SK-N-SH (cell line): ENCODE results near the gene OSGIN1. TPM values are rescaled to one million over a fixed set of nuclear protein-coding genes. Genes with fewer than 3 reads are reported as not detected.

Experiments
- CTCF ChIA-PET: fragments of 300-600, 350-600 bp; formaldehyde crosslinking; extraction: SDS; loops from one replicate; lab custom pipeline; 2021; lab: Yijun Ruan, JAX
- POLR2A ChIA-PET: fragments of 350-600 bp; sonication (Branson Sonifier 250); formaldehyde crosslinking; extraction: SDS; loops from one replicate; lab custom pipeline; 2020; ENCODE audit warnings: antibody characterized with exemption, inconsistent platforms; lab: Yijun Ruan, JAX
- DNase-seq: peaks from one replicate; pipeline ENCODE4 v3.0.0; 2012
- H2AFZ ChIP-seq: fragments of 200-600 bp; sonication (generic); 2 replicates; pipeline ENCODE4 v1.8.1; 2016; ENCODE audit warnings: antibody characterized with exemption, mild to moderate bottlenecking, low read depth
- H3F3A ChIP-seq: fragments of 200-600 bp; sonication (generic); replicated peaks from 2 replicates; pipeline ENCODE3; 2016; ENCODE audit warnings: antibody characterized with exemption, mild to moderate bottlenecking; ENCODE audit not compliant: insufficient read depth
- H3K27ac ChIP-seq, 2 experiments: fragments of 200-500 bp in 1 of 2; fragments of 200-600 bp in 1 of 2; sonication (Bioruptor generic) in 1 of 2; sonication (generic), shearing (Covaris generic) in 1 of 2; 2 replicates each; pipeline versions ENCODE4 v1.5.1 to v1.6.1; 2014 to 2016; ENCODE audit warnings: low read depth in 2 of 2, inconsistent platforms in 1 of 2, low read length in 1 of 2, mild to moderate bottlenecking in 1 of 2, mixed read lengths in 1 of 2
- H3K27me3 ChIP-seq: fragments of 200-600 bp; sonication (generic), shearing (Covaris generic); 2 replicates; pipeline ENCODE4 v1.6.1; 2016; ENCODE audit warnings: mixed run types; ENCODE audit not compliant: insufficient read depth
- H3K36me3 ChIP-seq, 2 experiments: fragments of 200-500 bp in 1 of 2; fragments of 200-600 bp in 1 of 2; sonication (Bioruptor generic) in 1 of 2; sonication (generic) in 1 of 2; replicated peaks in 1 of 2; 2 replicates each; pipeline versions ENCODE3 to v1.5.1; 2014 to 2016; ENCODE audit warnings: low read length in 1 of 2, mild to moderate bottlenecking in 1 of 2; ENCODE audit not compliant: insufficient read depth in 2 of 2, control insufficient read depth in 1 of 2
- H3K4me1 ChIP-seq, 2 experiments: fragments of 200-500 bp in 1 of 2; fragments of 200-600 bp in 1 of 2; sonication (Bioruptor generic) in 1 of 2; sonication (generic), shearing (Covaris generic) in 1 of 2; 2 replicates each; pipeline versions ENCODE4 v1.5.1 to v1.6.1; 2014 to 2016; ENCODE audit warnings: low read depth in 1 of 2, low read length in 1 of 2, mixed run types in 1 of 2; ENCODE audit not compliant: insufficient read depth in 2 of 2, control insufficient read depth in 1 of 2
- H3K4me2 ChIP-seq: fragments of 200-600 bp; sonication (generic), shearing (Covaris generic); 2 replicates; pipeline ENCODE4 v1.6.1; 2017; ENCODE audit warnings: mixed run types
- H3K4me3 ChIP-seq, 2 experiments: fragments of 200-500 bp in 1 of 2; fragments of 200-600 bp in 1 of 2; sonication (Bioruptor generic) in 1 of 2; sonication (generic), shearing (Covaris generic) in 1 of 2; 2 replicates each; pipeline versions ENCODE4 v1.5.1 to v1.8.1; 2014 to 2016; ENCODE audit warnings: low read depth in 2 of 2, inconsistent platforms in 1 of 2, low read length in 1 of 2, mild to moderate bottlenecking in 1 of 2, mixed read lengths in 1 of 2, moderate library complexity in 1 of 2
- H3K79me2 ChIP-seq: fragments of 200-600 bp; sonication (generic); 2 replicates; pipeline ENCODE4 v1.8.1; 2017; ENCODE audit warnings: mild to moderate bottlenecking; ENCODE audit not compliant: insufficient read depth
- H3K9ac ChIP-seq: fragments of 200-600 bp; sonication (generic); 2 replicates; pipeline ENCODE4 v1.6.1; 2017; ENCODE audit warnings: mixed run types
- H3K9me2 ChIP-seq: fragments of 200-600 bp; sonication (generic); 2 replicates; pipeline ENCODE4 v1.6.1; 2017; ENCODE audit warnings: mixed run types
- H3K9me3 ChIP-seq: fragments of 200-600 bp; sonication (generic); 2 replicates; pipeline ENCODE4 v1.6.1; 2017; ENCODE audit warnings: mixed run types, mild to moderate bottlenecking, moderate library complexity
- H4K20me1 ChIP-seq: fragments of 200-600 bp; sonication (generic); 2 replicates; pipeline ENCODE4 v1.6.1; 2017; ENCODE audit warnings: mild to moderate bottlenecking, mixed run types; ENCODE audit not compliant: insufficient read depth
- CHD2 ChIP-seq: fragments of 150-350 bp; IDR thresholded peaks from 2 replicates; pipeline ENCODE4 v1.6.1; 2018; ENCODE audit warnings: low read length; ENCODE audit not compliant: partially characterized antibody
- ELF1 ChIP-seq: IDR thresholded peaks from 2 replicates; pipeline ENCODE4 v1.4.0; 2012
- EP300 ChIP-seq, 2 experiments: IDR thresholded peaks; 2 replicates each; pipeline versions ENCODE4 v1.4.0 to v1.6.1; 2012; ENCODE audit warnings: borderline replicate concordance in 1 of 2, low read depth in 1 of 2, low read length in 1 of 2
- EZH2phosphoT487 ChIP-seq: fragments of 200-600 bp; sonication (generic); IDR thresholded peaks from 2 replicates; pipeline ENCODE4 v1.6.1; 2017; ENCODE audit warnings: low read depth, mixed run types, mild to moderate bottlenecking, antibody characterized with exemption, moderate library complexity, borderline replicate concordance
- FOSL2 ChIP-seq: IDR thresholded peaks from 2 replicates; pipeline ENCODE4 v1.4.0; 2012; ENCODE audit warnings: low read depth, mild to moderate bottlenecking, moderate library complexity, borderline replicate concordance
- MAX ChIP-seq: IDR thresholded peaks from 2 replicates; pipeline ENCODE4 v1.4.0; 2012; ENCODE audit warnings: low read depth
- MEF2A ChIP-seq: IDR thresholded peaks from 2 replicates; pipeline ENCODE4 v1.4.0; 2012; ENCODE audit warnings: low read depth, borderline replicate concordance
- MXI1 ChIP-seq: IDR thresholded peaks from 2 replicates; pipeline ENCODE4 v1.6.1; 2012; ENCODE audit warnings: mild to moderate bottlenecking, low read depth, low read length, improper control_type of control experiment
- NFIC ChIP-seq: IDR thresholded peaks from 2 replicates; pipeline ENCODE4 v1.4.0; 2012; ENCODE audit warnings: borderline replicate concordance
- POLR2AphosphoS5 ChIP-seq: IDR thresholded peaks from 2 replicates; pipeline ENCODE4 v1.6.1; 2012; ENCODE audit warnings: low read depth, low read length
- RCOR1 ChIP-seq: fragments of 150-350 bp; IDR thresholded peaks from 2 replicates; pipeline ENCODE4 v1.6.1; 2017; ENCODE audit warnings: antibody characterized with exemption, low read length
- REST ChIP-seq: IDR thresholded peaks from 2 replicates; pipeline ENCODE4 v1.6.1; 2012; ENCODE audit warnings: mild to moderate bottlenecking, low read depth, low read length, moderate library complexity
- SIN3A ChIP-seq: IDR thresholded peaks from 2 replicates; pipeline ENCODE4 v1.6.1; 2012; ENCODE audit warnings: low read depth, mild to moderate bottlenecking, low read length, moderate library complexity, borderline replicate concordance
- SMC3 ChIP-seq: IDR thresholded peaks from 2 replicates; pipeline ENCODE4 v1.6.1; 2012; ENCODE audit warnings: low read depth, low read length, improper control_type of control experiment
- TAF1 ChIP-seq: IDR thresholded peaks from 2 replicates; pipeline ENCODE4 v1.6.1; 2012; ENCODE audit warnings: low read depth, mild to moderate bottlenecking, low read length, moderate library complexity, borderline replicate concordance
- TEAD4 ChIP-seq: IDR thresholded peaks from 2 replicates; pipeline ENCODE4 v1.4.0; 2012; ENCODE audit warnings: mild to moderate bottlenecking, borderline replicate concordance; ENCODE audit not compliant: insufficient read depth
- USF1 ChIP-seq: IDR thresholded peaks from 2 replicates; pipeline ENCODE4 v1.4.0; 2012; ENCODE audit warnings: low read depth, borderline replicate concordance
- USF2 ChIP-seq: fragments of 150-350 bp; IDR thresholded peaks from 2 replicates; pipeline ENCODE4 v1.6.1; 2017; ENCODE audit warnings: antibody characterized with exemption, low read length, low read depth, borderline replicate concordance
- YY1 ChIP-seq: IDR thresholded peaks from 2 replicates; pipeline ENCODE4 v1.4.0; 2012; ENCODE audit warnings: low read depth, mild to moderate bottlenecking
- WGBS: methylation state at CpG from one replicate; pipeline ENCODE4 v1.1.6; 2017; ENCODE audit warnings: low lambda C conversion rate; 5-methylcytosine and 5-hydroxymethylcytosine counted together
- polyA plus RNA-seq, 3 experiments: library from polyadenylated mRNA; depleted of rRNA; stranded (reverse); fragments of >200 nt; gene quantifications; 2 replicates each; pipeline ENCODE4 v1.2.3, GENCODE V29; 2012
- TF ChIP-seq, protein P1 (sequence below): fragments of 150-350 bp; IDR thresholded peaks from 2 replicates; pipeline ENCODE4 v1.6.1; 2016; ENCODE audit warnings: mild to moderate bottlenecking, low read depth, low read length

Gene OSGIN1
- polyA plus RNA-seq, 1 of the 3 experiments (the other 2 are of a cell fraction) = 4.8 TPM

DNA sequence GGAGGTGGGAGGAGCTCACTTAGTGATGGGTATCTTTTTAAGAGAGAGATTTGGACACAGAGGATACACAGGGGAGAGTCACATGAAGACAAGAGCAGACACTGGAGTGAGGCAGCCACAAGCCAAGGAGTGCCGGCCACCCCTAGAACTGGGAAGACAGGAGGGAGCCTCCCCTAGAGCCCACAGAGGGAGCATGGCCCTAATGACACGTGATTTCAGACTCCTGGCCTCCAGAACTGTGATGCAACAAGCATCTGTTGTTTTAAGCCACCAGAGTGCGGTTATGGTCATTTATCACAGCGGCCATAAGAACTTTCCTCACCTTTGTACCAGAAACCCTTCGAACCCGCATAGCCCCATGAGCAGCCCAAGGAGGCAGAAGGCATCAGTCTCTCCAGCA lies 56.2 kb downstream of the OSGIN1 start:
- WGBS = 71% methylated on average over 6 of the region's 6 CpGs
- Histone ChIP-seq H3K4me1 (no peaks in the 10 kb centered on the region), H3K4me3 (no peak overlapping the region), H4K20me1 (no peaks in the 10 kb centered on the region), H3K9me3 (no peaks in the 10 kb centered on the region), H3K4me2 (no peak overlapping the region), H3K27me3 (peaks cover 7% of the 10 kb centered on the region; the same call in 1 of the 2 replicates), H3F3A (no peaks in the 10 kb centered on the region), H3K79me2 (no peaks in the 10 kb centered on the region), H3K9ac (no peak overlapping the region), H3K36me3 (no peaks in the 10 kb centered on the region), H2AFZ (no peak overlapping the region), H3K9me2 (no peaks in the 10 kb centered on the region), H3K27ac (no peak overlapping the region)
- CTCF ChIA-PET = interaction anchor here (0.9 to 1.2 kb wide), 2 partner anchors 53 to 57 kb away, joined by 3 read pairs; no protein-coding TSS in a partner anchor
- no peak for DNase-seq
- POLR2A ChIA-PET = no interaction called here
- TF ChIP-seq YY1 (no peak), SIN3A (no peak), ELF1 (no peak), REST (no peak), FOSL2 (no peak), USF2 (no peak), EP300 (IDR thresholded peaks at IDR 0.05; ENCODE audit: borderline replicate concordance in 1 of 2, low read depth in 1 of 2, low read length in 1 of 2) (no peak)

- POLR2A ChIA-PET = no interaction called here
- no peak overlapping the region for H2AFZ ChIP-seq
- CTCF ChIA-PET = interaction anchor here (0.6 to 1.8 kb wide), 5 partner anchors 45 to 189 kb away, joined by 3 to 8 read pairs (median 3); partner anchors contain the start of gene TAF1C
- H3K9ac ChIP-seq = no peak overlapping the region
- no peak overlapping the region for H3K27ac ChIP-seq
- H3K27me3 ChIP-seq = no peaks in the 10 kb centered on the region; the same call in 1 of the 2 replicates
- no peak overlapping the region for H3K4me2 ChIP-seq
- DNase-seq = peak; percentile 72
- no peaks in the 10 kb centered on the region for H3K36me3 ChIP-seq
- H4K20me1 ChIP-seq = no peaks in the 10 kb centered on the region
- 44% methylated on average over 12 of the region's 14 CpGs for WGBS
- no peaks in the 10 kb centered on the region for H3K79me2 ChIP-seq
- H3K4me1 ChIP-seq = no peaks in the 10 kb centered on the region
- H3K9me3 ChIP-seq = no peaks in the 10 kb centered on the region
- no peaks in the 10 kb centered on the region for H3K9me2 ChIP-seq
- no peaks in the 10 kb centered on the region for H3F3A ChIP-seq
- H3K4me3 ChIP-seq = no peak overlapping the region
- TF ChIP-seq, protein P1, sequence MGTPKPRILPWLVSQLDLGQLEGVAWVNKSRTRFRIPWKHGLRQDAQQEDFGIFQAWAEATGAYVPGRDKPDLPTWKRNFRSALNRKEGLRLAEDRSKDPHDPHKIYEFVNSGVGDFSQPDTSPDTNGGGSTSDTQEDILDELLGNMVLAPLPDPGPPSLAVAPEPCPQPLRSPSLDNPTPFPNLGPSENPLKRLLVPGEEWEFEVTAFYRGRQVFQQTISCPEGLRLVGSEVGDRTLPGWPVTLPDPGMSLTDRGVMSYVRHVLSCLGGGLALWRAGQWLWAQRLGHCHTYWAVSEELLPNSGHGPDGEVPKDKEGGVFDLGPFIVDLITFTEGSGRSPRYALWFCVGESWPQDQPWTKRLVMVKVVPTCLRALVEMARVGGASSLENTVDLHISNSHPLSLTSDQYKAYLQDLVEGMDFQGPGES = no peak
- TF ChIP-seq MEF2A = no peak
- no peak for TF ChIP-seq TAF1
- TF ChIP-seq SMC3 = no peak
- no peak for TF ChIP-seq NFIC
- no peak for TF ChIP-seq POLR2AphosphoS5
- TF ChIP-seq TEAD4 = no peak
- no peak for TF ChIP-seq CHD2
- TF ChIP-seq MAX = no peak
- TF ChIP-seq USF1 = no peak
- no peak for TF ChIP-seq MXI1
- TF ChIP-seq SIN3A = no peak
- TF ChIP-seq RCOR1 = no peak
- TF ChIP-seq EZH2phosphoT487 = no peak
Measured at GRCh38 chr16:84013787-84014569, 60.9 kb downstream of the OSGIN1 start.
